ENCODE measurements around the gene OR2AE1. TPM values are rescaled to one million over a fixed set of nuclear protein-coding genes. Genes with fewer than 3 reads are reported as not detected.

OR2AE1 gene
- total RNA-seq, 1 experiment from 2014 or later = not detected

GRCh38 chr7:99833289-99833877, 43.5 kb downstream of the OR2AE1 start:
- Histone ChIP-seq H3K79me2 (ENCODE audit: low read length) (no peaks in the 10 kb centered on the region), H3K9ac (ENCODE audit: low read length) (no peak overlapping the region), H3K9me3 (ENCODE audit: low read length) (no peaks in the 10 kb centered on the region), H3K36me3 (ENCODE audit: insufficient read depth, low read length) (no peaks in the 10 kb centered on the region), H4K20me1 (ENCODE audit: insufficient read depth, low read depth, low read length) (no peaks in the 10 kb centered on the region), H3K27ac (ENCODE audit: low read length) (no peak overlapping the region), H3K4me3 (ENCODE audit: low read length) (no peak overlapping the region), H3K27me3 (ENCODE audit: low read length) (no peaks in the 10 kb centered on the region), H3K4me1 (ENCODE audit: low read length) (no peaks in the 10 kb centered on the region), H2AFZ (ENCODE audit: low read length) (no peak overlapping the region), H3K4me2 (ENCODE audit: low read depth, low read length, poor library complexity, severe bottlenecking) (no peak overlapping the region), H3K9me2 (replicated peaks; ENCODE audit: insufficient read depth, low read length) (no peaks in the 10 kb centered on the region)
- DNase-seq = no peak

- Histone ChIP-seq H3K4me3 (ENCODE audit: low read length) (no peak overlapping the region), H2AFZ (ENCODE audit: low read length) (no peak overlapping the region)
These were observed 45.2 kb downstream of the OR2AE1 start for GRCh38 chr7:99831595-99831994.

GRCh38 chr7:99829524-99830160, 47.2 kb downstream of the OR2AE1 start:
- H3K27ac ChIP-seq (ENCODE audit: low read length) = no peak overlapping the region
- no peak overlapping the region for H3K4me3 ChIP-seq (ENCODE audit: low read length)
- H3K36me3 ChIP-seq (ENCODE audit: insufficient read depth, low read length) = no peaks in the 10 kb centered on the region
- no peaks in the 10 kb centered on the region for H3K27me3 ChIP-seq (ENCODE audit: low read length)
- no peak overlapping the region for H2AFZ ChIP-seq (ENCODE audit: low read length)
- H3K4me2 ChIP-seq (ENCODE audit: low read depth, low read length, poor library complexity, severe bottlenecking) = no peak overlapping the region
- no peaks in the 10 kb centered on the region for H3K9me2 ChIP-seq (replicated peaks; ENCODE audit: insufficient read depth, low read length)
- no peaks in the 10 kb centered on the region for H4K20me1 ChIP-seq (ENCODE audit: insufficient read depth, low read depth, low read length)
- no peak for DNase-seq
- no peaks in the 10 kb centered on the region for H3K79me2 ChIP-seq (ENCODE audit: low read length)
- H3K9ac ChIP-seq (ENCODE audit: low read length) = no peak overlapping the region
- H3K4me1 ChIP-seq (ENCODE audit: low read length) = no peaks in the 10 kb centered on the region
- no peaks in the 10 kb centered on the region for H3K9me3 ChIP-seq (ENCODE audit: low read length)

More at GRCh38 chr7:99831595-99831994, 45.2 kb downstream of the OR2AE1 start:
- Histone ChIP-seq H3K36me3 (ENCODE audit: insufficient read depth, low read length) (no peaks in the 10 kb centered on the region), H3K9ac (ENCODE audit: low read length) (no peak overlapping the region), H3K27ac (ENCODE audit: low read length) (no peak overlapping the region), H3K27me3 (ENCODE audit: low read length) (no peaks in the 10 kb centered on the region), H4K20me1 (ENCODE audit: insufficient read depth, low read depth, low read length) (no peaks in the 10 kb centered on the region), H3K9me3 (ENCODE audit: low read length) (no peaks in the 10 kb centered on the region), H3K79me2 (ENCODE audit: low read length) (no peaks in the 10 kb centered on the region), H3K4me1 (ENCODE audit: low read length) (no peaks in the 10 kb centered on the region), H3K4me2 (ENCODE audit: low read depth, low read length, poor library complexity, severe bottlenecking) (no peak overlapping the region), H3K9me2 (replicated peaks; ENCODE audit: insufficient read depth, low read length) (no peaks in the 10 kb centered on the region)
- no peak for DNase-seq

- Histone ChIP-seq H3K79me2 (ENCODE audit: low read length) (no peaks in the 10 kb centered on the region), H3K4me2 (ENCODE audit: low read depth, low read length, poor library complexity, severe bottlenecking) (no peak overlapping the region), H3K9ac (ENCODE audit: low read length) (no peak overlapping the region), H3K4me3 (ENCODE audit: low read length) (no peak overlapping the region), H4K20me1 (ENCODE audit: insufficient read depth, low read depth, low read length) (no peaks in the 10 kb centered on the region), H3K27me3 (ENCODE audit: low read length) (no peaks in the 10 kb centered on the region), H2AFZ (ENCODE audit: low read length) (no peak overlapping the region), H3K9me3 (ENCODE audit: low read length) (no peaks in the 10 kb centered on the region), H3K9me2 (replicated peaks; ENCODE audit: insufficient read depth, low read length) (no peaks in the 10 kb centered on the region), H3K27ac (ENCODE audit: low read length) (no peak overlapping the region), H3K4me1 (ENCODE audit: low read length) (no peaks in the 10 kb centered on the region), H3K36me3 (ENCODE audit: insufficient read depth, low read length) (no peaks in the 10 kb centered on the region)
- no peak for DNase-seq
These were observed 48.0 kb downstream of the OR2AE1 start for GRCh38 chr7:99828811-99829210.

- Histone ChIP-seq H3K27me3 (ENCODE audit: low read length) (no peaks in the 10 kb centered on the region), H4K20me1 (ENCODE audit: insufficient read depth, low read depth, low read length) (no peaks in the 10 kb centered on the region), H3K9me2 (replicated peaks; ENCODE audit: insufficient read depth, low read length) (no peaks in the 10 kb centered on the region), H3K36me3 (ENCODE audit: insufficient read depth, low read length) (no peaks in the 10 kb centered on the region), H2AFZ (ENCODE audit: low read length) (no peak overlapping the region), H3K4me3 (ENCODE audit: low read length) (no peak overlapping the region), H3K9ac (ENCODE audit: low read length) (no peak overlapping the region), H3K9me3 (ENCODE audit: low read length) (no peaks in the 10 kb centered on the region), H3K79me2 (ENCODE audit: low read length) (no peaks in the 10 kb centered on the region), H3K4me2 (ENCODE audit: low read depth, low read length, poor library complexity, severe bottlenecking) (no peak overlapping the region), H3K4me1 (ENCODE audit: low read length) (no peaks in the 10 kb centered on the region), H3K27ac (ENCODE audit: low read length) (no peak overlapping the region)
- no peak for DNase-seq
These were observed 49.6 kb downstream of the OR2AE1 start for GRCh38 chr7:99827040-99827778.

Small RNA genes within 50 kb of the gene (small RNA-seq; reads per million reads assigned to genes)
- gene AC011904.1 (not detected), gene CYP3A52P (not detected)

Other genes with a start within 250 kb of the OR2AE1 start
- gene CYP3A5, start 197.0 kb downstream of the OR2AE1 start, total RNA-seq (2014; rRNA removed; shearing (Covaris generic); ENCODE audit: low replicate concordance) = not detected in 2 replicates
- gene CYP3A7, start 141.8 kb downstream of the OR2AE1 start, total RNA-seq (2014; rRNA removed; shearing (Covaris generic); ENCODE audit: low replicate concordance) = not detected in 2 replicates
- gene CYP3A4, start 92.8 kb downstream of the OR2AE1 start, total RNA-seq (2014; rRNA removed; shearing (Covaris generic); ENCODE audit: low replicate concordance) = not detected in 2 replicates
- not detected in 2 replicates for gene CYP3A43, start 49.0 kb downstream of the OR2AE1 start, total RNA-seq (2014; rRNA removed; shearing (Covaris generic); ENCODE audit: low replicate concordance)
- 20.9 and 25.2 TPM in 2 replicates for gene TRIM4, start 42.5 kb upstream of the OR2AE1 start, total RNA-seq (2014; rRNA removed; shearing (Covaris generic); ENCODE audit: low replicate concordance)
- gene GJC3, start 52.6 kb upstream of the OR2AE1 start, total RNA-seq (2014; rRNA removed; shearing (Covaris generic); ENCODE audit: low replicate concordance) = 0.47 TPM in 1 of 2 replicates, not detected in the other
- 1.0 and 2.0 TPM in 2 replicates for gene AZGP1, start 99.0 kb upstream of the OR2AE1 start, total RNA-seq (2014; rRNA removed; shearing (Covaris generic); ENCODE audit: low replicate concordance)
- 21.3 and 22.1 TPM in 2 replicates for gene ZKSCAN1, start 138.6 kb upstream of the OR2AE1 start, total RNA-seq (2014; rRNA removed; shearing (Covaris generic); ENCODE audit: low replicate concordance)
- gene ZSCAN21, start 172.7 kb upstream of the OR2AE1 start, total RNA-seq (2014; rRNA removed; shearing (Covaris generic); ENCODE audit: low replicate concordance) = 6.1 and 16.6 TPM in 2 replicates
- 17.6 and 20.8 TPM in 2 replicates for gene ZNF3, start 204.7 kb upstream of the OR2AE1 start, total RNA-seq (2014; rRNA removed; shearing (Covaris generic); ENCODE audit: low replicate concordance)
- 52.7 and 61.1 TPM in 2 replicates for gene COPS6, start 211.9 kb upstream of the OR2AE1 start, total RNA-seq (2014; rRNA removed; shearing (Covaris generic); ENCODE audit: low replicate concordance)
- gene MCM7, start 224.4 kb upstream of the OR2AE1 start, total RNA-seq (2014; rRNA removed; shearing (Covaris generic); ENCODE audit: low replicate concordance) = 109 and 175 TPM in 2 replicates
- 3.6 and 14.5 TPM in 2 replicates for gene AP4M1, start 224.6 kb upstream of the OR2AE1 start, total RNA-seq (2014; rRNA removed; shearing (Covaris generic); ENCODE audit: low replicate concordance)
- gene TAF6, start 242.3 kb upstream of the OR2AE1 start, total RNA-seq (2014; rRNA removed; shearing (Covaris generic); ENCODE audit: low replicate concordance) = 30.6 and 34.3 TPM in 2 replicates
- gene CNPY4, start 242.6 kb upstream of the OR2AE1 start, total RNA-seq (2014; rRNA removed; shearing (Covaris generic); ENCODE audit: low replicate concordance) = 13.0 and 16.6 TPM in 2 replicates
- gene MBLAC1, start 249.9 kb upstream of the OR2AE1 start, total RNA-seq (2014; rRNA removed; shearing (Covaris generic); ENCODE audit: low replicate concordance) = 1.4 TPM in 1 of 2 replicates, not detected in the other

All from Karpas-422 (cell line).